ENCODE results near the gene SELENOI.
"Not testable (repeated sequence)": the region's sequence is repeated elsewhere in the genome, so short reads cannot be mapped to it uniquely, and the experiment has no call there.

The SELENOI gene

DNA sequence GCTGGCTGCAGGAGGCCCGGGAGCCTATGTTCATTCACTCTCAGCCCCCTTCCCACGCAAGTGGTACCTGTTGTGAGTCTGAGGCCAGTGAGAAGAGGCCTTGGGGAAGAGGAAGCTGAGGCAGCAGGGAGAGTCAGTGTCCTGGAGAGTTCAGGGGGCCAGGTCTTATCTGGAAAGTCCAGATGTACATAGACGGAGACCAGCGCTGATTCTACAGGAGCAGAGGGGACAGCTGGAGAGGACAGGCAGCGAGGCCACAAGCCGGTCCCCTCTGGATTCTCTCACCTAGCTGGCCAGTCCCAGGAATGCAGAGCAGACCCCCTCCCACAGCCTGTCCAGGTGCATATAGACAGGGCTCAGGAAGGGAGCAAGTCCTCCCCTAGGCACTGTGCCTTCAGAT, 29.1 kb upstream of the SELENOI start:
- Mint-ChIP-seq H3K27me3 (no peaks in the 10 kb centered on the region), H3K9me3 (no peaks in the 10 kb centered on the region), H3K36me3 (ENCODE audit: low read depth) (no peaks in the 10 kb centered on the region), H3K4me3 (no peak overlapping the region), H3K27ac (no peak overlapping the region), H3K4me1 (ENCODE audit: low read depth) (no peaks in the 10 kb centered on the region)

DNA sequence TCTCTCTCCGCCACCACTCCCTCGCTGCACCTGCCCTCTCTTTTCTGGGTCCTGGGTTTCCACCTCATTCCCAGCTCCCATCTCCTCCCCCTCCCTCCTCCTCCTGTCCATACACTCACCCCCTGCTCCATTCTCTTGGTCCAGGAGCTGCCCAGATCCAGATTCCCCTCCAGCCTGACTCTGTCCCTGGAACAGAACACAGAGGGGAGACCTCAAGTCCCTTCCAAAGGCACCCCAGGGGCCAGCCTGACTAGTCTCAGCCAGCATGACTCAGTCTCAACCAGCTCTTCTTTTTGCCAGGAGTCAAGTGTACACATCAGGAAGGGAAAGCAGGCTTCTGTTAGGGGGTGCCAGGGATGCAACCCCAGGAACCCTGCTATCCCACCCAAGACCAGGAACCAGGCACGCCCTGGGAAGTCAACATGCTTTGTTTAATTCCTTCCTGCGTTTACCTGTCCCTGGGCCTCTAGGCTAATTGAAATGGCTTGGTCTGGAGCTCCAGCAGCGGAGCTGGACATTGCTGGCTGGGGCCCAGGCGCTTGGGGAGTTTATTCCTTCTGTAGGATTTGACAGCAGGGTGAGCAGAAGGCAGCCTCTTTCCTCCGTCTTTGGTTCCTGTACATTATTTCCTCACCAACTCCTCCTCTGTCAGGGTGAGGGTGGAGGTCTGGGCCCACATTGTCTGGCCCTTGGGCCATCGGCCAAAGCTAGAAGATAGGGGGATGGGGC, 28.4 kb upstream of the SELENOI start:
- no peak overlapping the region for H3K4me3 Mint-ChIP-seq
- no peak overlapping the region for H3K27ac Mint-ChIP-seq
- H3K4me1 Mint-ChIP-seq (ENCODE audit: low read depth): no peaks in the 10 kb centered on the region
- no peaks in the 10 kb centered on the region for H3K27me3 Mint-ChIP-seq
- no peaks in the 10 kb centered on the region for H3K9me3 Mint-ChIP-seq
- H3K36me3 Mint-ChIP-seq (ENCODE audit: low read depth): no peaks in the 10 kb centered on the region

DNA sequence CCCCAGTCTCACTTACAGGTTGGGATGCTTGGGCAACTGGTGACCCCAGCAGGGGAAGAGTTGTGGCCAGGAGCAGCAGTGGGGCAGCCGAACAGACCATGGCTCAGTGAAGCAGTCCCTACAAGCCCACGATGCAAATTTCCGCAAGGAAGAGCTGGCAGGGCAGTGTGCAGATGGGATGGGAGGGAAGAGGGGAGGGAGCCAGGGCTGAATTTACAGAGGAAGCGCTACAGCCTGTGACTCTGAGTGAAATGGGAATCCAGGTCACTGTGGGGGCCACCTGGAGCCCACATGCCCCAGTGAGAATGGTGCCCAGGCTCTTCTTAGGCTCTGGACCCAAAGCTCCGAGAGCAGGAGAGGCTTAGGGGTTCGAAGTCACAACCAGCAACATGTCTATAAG, 27.0 kb upstream of the SELENOI start:
- no peaks in the 10 kb centered on the region for H3K4me1 Mint-ChIP-seq (ENCODE audit: low read depth)
- H3K9me3 Mint-ChIP-seq: no peaks in the 10 kb centered on the region
- no peak overlapping the region for H3K4me3 Mint-ChIP-seq
- H3K27ac Mint-ChIP-seq: no peak overlapping the region
- no peaks in the 10 kb centered on the region for H3K27me3 Mint-ChIP-seq
- no peaks in the 10 kb centered on the region for H3K36me3 Mint-ChIP-seq (ENCODE audit: low read depth)

DNA sequence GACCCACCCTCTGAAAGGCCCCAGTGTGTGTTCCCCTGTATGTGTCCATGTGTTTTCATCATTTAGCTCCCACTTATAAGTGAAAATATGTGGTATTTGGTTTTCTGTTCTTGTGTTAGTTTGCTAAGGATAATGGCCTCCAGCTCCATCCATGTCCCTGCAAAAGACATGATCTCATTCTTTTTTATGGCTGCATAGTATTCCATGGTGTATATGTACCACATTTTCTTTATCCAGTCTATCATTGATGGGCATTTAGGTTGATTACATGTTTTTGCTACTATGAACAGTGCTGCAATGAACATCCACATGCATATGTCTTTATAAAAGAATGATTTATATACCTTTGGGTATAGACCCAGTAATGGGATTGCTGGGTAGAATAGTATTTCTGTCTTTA, 21.5 kb upstream of the SELENOI start:
- H3K27me3 Mint-ChIP-seq; H3K36me3 Mint-ChIP-seq (ENCODE audit: low read depth); H3K4me1 Mint-ChIP-seq (ENCODE audit: low read depth); H3K9me3 Mint-ChIP-seq; H3K27ac Mint-ChIP-seq; H3K4me3 Mint-ChIP-seq: not testable (repeated sequence)

DNA sequence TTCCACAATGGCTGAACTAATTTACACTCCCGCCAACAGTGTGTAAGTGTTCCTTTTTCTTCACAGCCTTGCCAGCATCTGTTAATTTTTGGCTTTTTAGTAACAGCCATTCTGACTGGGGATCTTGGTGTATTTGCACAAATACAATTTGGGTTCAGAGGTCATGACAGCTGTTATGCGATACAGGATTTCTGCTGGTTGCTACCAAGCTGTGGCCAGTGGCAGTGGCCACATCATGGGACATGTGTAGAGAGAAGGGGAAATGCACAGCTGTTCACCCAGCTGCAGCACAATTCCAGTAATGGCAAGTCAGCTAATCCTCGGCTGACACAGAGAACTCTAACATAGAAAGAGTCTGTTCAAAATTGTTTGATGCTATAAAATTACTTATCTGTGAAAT, 21.0 kb upstream of the SELENOI start:
- peaks cover 10% of the 10 kb centered on the region for H3K4me1 Mint-ChIP-seq (ENCODE audit: low read depth)
- H3K27ac Mint-ChIP-seq: no peak overlapping the region
- H3K27me3 Mint-ChIP-seq: no peaks in the 10 kb centered on the region
- no peaks in the 10 kb centered on the region for H3K36me3 Mint-ChIP-seq (ENCODE audit: low read depth)
- no peak overlapping the region for H3K4me3 Mint-ChIP-seq
- no peaks in the 10 kb centered on the region for H3K9me3 Mint-ChIP-seq

DNA sequence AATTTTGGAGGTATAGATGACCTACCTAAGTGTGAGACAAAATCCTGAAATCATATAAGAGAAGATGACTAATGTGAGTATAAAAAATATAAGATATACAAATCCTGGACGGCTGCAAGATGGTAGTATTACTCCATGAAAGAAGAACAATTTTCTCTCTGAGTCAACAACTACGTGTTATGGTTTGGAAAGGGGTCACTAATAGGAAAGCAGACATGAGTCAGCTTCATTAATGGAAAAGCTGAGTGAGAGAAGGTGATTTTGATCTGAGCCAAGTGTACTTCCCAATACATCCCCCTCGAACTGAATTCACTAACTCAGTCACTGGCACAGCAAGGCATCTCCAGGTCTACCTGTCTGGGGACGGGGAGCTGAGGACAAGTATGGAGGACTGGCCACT, 20.1 kb upstream of the SELENOI start:
- Mint-ChIP-seq H3K9me3 (no peaks in the 10 kb centered on the region), H3K27ac (no peak overlapping the region), H3K27me3 (no peaks in the 10 kb centered on the region), H3K4me1 (ENCODE audit: low read depth) (peaks cover 14% of the 10 kb centered on the region), H3K36me3 (ENCODE audit: low read depth) (no peaks in the 10 kb centered on the region), H3K4me3 (no peak overlapping the region)

DNA sequence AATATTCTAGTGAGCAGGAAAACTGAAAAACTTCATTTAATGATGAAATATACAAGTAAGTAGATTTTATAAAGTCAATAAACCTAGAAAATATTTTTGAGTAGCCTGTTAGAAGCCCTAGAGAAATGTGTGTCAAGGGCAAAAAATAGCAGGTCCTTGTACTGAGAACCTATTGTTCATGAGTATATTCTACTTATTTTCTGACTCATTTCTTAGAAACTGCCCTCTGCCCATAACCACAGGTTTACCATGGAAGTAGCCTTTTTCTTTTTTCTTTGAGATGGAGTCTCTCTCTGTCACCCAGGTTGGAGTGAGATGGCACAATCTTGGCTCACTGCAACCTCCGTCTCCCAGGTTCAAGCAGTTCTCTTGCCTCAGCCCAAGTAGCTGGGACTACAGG, 19.4 kb upstream of the SELENOI start:
- peaks cover 14% of the 10 kb centered on the region for H3K4me1 Mint-ChIP-seq (ENCODE audit: low read depth)
- H3K27ac Mint-ChIP-seq: no peak overlapping the region

DNA sequence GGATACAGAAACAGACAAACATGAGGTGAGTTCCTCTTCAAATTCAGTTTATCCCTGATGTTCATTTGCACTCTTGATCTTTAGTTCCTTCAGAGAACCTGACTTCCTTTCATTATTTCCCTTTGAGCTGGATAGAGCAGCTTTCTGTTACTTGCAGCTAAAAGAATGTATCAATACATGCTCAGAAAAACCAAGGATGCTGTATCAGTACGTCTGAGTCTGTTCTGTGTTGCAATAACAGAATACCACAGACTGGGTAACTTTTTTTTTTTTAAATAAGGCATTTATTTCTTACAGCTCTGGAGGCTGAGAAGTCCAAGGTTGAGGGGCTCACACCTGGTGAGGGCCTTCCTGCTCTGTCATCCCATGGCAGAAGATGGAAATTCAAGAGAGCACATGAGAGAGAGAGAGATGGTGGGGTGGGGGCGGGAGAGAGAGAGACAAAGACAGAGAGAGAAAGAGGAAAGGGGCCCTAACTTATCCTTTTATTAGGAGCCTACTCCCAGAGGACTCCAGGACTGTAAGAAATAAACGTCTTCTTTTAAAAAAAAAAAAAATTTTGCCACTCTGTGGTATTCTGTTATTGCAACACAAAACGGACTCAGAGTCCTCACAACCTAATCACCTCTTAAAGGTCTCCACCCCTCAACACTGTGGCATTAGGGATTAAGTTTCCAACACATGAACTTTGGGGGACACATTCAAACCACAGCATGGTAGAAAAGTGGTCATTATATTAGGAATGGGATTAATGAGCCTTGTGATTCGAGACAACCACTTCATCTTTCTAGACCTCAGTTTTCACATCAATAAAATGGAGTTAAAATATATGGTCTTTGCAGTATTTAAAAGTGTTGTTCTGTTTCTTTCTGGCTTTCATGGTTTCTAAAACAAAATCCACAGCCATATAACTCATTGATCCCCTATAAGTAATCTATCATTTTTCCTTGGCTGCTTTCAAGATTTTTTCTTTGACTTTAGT, 18.4 kb upstream of the SELENOI start:
- Mint-ChIP-seq H3K27me3 (no peaks in the 10 kb centered on the region), H3K9me3 (no peaks in the 10 kb centered on the region), H3K4me3 (no peak overlapping the region), H3K4me1 (ENCODE audit: low read depth) (peaks cover 14% of the 10 kb centered on the region), H3K27ac (no peak overlapping the region), H3K36me3 (ENCODE audit: low read depth) (no peaks in the 10 kb centered on the region)

More for the DNA sequence above, 19.4 kb upstream of the SELENOI start:
- Mint-ChIP-seq H3K36me3 (ENCODE audit: low read depth) (no peaks in the 10 kb centered on the region), H3K4me3 (no peak overlapping the region), H3K27me3 (no peaks in the 10 kb centered on the region), H3K9me3 (no peaks in the 10 kb centered on the region)

DNA sequence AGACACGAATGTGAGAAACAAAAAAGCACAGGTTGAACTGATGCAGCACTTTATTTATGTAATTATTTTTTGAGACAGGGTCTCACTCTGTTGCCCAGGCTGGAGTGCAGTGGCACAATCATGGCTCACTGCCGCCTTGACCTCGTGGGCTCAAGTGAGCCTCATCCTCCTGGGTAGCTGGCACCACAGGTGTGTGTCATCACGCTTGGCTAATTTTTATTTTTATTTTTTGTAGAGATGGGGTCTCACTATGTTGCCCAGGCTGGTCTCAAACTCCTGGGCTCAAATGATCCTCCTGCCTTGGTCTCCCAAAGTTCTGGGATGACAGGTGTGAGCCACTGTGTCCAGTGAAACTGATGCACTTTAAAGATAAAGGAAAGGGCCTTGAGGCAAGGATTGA, 16.9 kb upstream of the SELENOI start:
- not testable (repeated sequence) for H3K36me3 Mint-ChIP-seq (ENCODE audit: low read depth); H3K9me3 Mint-ChIP-seq; H3K27ac Mint-ChIP-seq; H3K4me3 Mint-ChIP-seq; H3K27me3 Mint-ChIP-seq
- H3K4me1 Mint-ChIP-seq (ENCODE audit: low read depth): peaks cover 14% of the 10 kb centered on the region

DNA sequence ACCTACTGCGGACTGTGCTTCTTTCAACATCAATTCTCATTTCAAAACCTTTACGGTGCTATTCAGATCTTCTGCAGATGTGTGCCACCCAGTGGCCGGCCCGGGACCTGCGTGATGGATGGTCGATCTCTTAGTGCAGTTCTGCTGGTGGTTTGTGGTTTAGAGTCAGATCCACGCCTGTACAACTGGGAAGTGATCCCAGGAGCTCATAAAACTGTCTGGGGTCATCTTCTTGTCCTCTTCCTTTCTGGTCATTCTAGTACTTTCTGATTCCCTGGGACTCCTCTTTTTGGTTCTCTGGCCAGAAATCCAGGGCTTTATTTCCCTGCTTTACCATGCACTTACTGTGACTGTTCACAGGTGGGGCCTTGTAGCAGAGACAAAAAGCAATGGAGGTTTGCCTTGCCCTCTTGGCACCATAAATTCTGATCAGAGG, 15.8 kb upstream of the SELENOI start:
- no peak overlapping the region for H3K4me3 Mint-ChIP-seq
- H3K9me3 Mint-ChIP-seq: no peaks in the 10 kb centered on the region
- H3K27ac Mint-ChIP-seq: no peak overlapping the region
- peaks cover 14% of the 10 kb centered on the region for H3K4me1 Mint-ChIP-seq (ENCODE audit: low read depth)
- no peaks in the 10 kb centered on the region for H3K36me3 Mint-ChIP-seq (ENCODE audit: low read depth)
- H3K27me3 Mint-ChIP-seq: no peaks in the 10 kb centered on the region

DNA sequence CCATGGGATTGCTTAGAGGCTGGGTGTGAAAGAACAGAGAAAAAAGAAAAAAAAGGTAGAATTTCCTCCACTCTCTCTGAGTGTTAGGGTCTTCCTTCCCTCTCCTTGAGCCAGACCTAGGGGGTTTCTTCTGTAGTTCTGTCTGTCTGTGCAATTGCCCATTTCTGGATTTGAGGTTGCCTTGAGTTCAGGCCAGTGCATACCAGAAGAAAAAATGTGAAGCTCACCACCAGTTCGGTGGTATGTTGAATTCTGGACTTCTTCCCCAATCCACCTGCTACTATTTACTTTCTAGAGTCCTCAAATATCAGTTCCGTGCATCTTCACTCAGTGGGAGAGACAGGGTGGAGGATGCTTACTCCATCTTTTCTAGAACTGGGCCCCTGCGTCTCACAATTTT, 15.3 kb upstream of the SELENOI start:
- H3K27ac Mint-ChIP-seq: no peak overlapping the region
- no peaks in the 10 kb centered on the region for H3K36me3 Mint-ChIP-seq (ENCODE audit: low read depth)
- H3K9me3 Mint-ChIP-seq: no peaks in the 10 kb centered on the region
- H3K4me3 Mint-ChIP-seq: no peak overlapping the region
- no peaks in the 10 kb centered on the region for H3K27me3 Mint-ChIP-seq
- peaks cover 14% of the 10 kb centered on the region for H3K4me1 Mint-ChIP-seq (ENCODE audit: low read depth)

DNA sequence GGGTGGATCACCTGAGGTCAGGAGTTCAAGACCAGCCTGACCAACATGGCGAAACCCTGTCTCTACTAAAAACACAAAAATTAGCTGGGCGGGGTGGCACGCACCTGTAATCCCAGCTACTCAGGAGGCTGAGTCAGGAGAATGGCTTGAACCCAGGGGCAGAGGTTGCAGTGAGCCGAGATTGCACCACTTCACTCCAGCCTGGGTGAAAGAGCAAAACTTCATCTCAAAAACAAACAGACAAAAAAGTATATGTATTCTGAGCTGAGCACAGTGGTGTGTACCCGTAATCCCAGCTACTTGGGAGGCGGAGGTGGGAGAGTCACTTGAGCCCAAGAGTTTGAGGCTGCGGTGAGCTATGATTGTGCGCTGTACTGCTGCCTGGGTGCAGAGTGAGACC, 14.6 kb upstream of the SELENOI start:
- not testable (repeated sequence) for H3K4me1 Mint-ChIP-seq (ENCODE audit: low read depth); H3K9me3 Mint-ChIP-seq; H3K4me3 Mint-ChIP-seq; H3K36me3 Mint-ChIP-seq (ENCODE audit: low read depth); H3K27me3 Mint-ChIP-seq; H3K27ac Mint-ChIP-seq

DNA sequence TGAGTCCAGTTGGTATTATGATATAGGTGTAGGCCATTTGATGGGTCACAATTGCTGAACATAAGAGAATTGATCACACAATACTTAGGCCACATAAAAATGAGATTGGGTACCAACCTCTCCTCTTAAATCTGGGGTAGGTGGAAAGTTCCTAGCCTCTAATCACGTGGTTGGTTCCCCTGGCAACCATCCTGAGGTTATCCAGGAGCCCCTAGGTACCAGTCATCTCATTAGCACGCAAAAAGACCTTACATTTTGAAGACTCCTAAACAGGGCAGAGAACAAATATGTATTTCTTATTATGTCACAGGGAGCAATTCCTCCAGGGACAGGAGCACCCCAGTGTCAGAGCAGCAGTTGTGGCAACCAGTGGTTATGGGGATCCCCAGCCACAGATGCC, 12.7 kb upstream of the SELENOI start:
- no peaks in the 10 kb centered on the region for H3K27me3 Mint-ChIP-seq
- no peaks in the 10 kb centered on the region for H3K9me3 Mint-ChIP-seq
- no peak overlapping the region for H3K4me3 Mint-ChIP-seq
- H3K36me3 Mint-ChIP-seq (ENCODE audit: low read depth): no peaks in the 10 kb centered on the region
- peaks cover 17% of the 10 kb centered on the region for H3K4me1 Mint-ChIP-seq (ENCODE audit: low read depth)
- H3K27ac Mint-ChIP-seq: no peak overlapping the region

DNA sequence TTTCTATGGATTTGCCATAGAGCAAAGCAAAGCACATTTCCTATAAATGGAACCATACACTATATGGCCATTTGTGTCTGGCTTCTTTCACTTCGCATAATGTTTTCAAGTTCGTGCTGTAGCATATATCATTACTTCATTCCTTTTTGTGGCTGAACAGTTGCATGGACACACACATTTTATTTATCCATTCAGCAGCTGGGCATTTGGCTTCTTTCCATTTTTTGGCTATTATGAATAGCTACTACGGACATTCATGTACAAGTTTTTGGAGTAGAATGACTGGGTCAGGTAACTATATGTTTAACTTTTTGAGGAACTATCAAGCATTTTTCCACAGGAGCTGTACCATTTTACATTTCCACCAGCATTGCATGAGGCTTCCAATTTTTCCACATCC, 10.7 kb upstream of the SELENOI start:
- no peaks in the 10 kb centered on the region for H3K27me3 Mint-ChIP-seq
- H3K9me3 Mint-ChIP-seq: no peaks in the 10 kb centered on the region
- H3K4me3 Mint-ChIP-seq: no peak overlapping the region
- H3K27ac Mint-ChIP-seq: no peak overlapping the region
- peaks cover 11% of the 10 kb centered on the region for H3K4me1 Mint-ChIP-seq (ENCODE audit: low read depth)
- H3K36me3 Mint-ChIP-seq (ENCODE audit: low read depth): no peaks in the 10 kb centered on the region

DNA sequence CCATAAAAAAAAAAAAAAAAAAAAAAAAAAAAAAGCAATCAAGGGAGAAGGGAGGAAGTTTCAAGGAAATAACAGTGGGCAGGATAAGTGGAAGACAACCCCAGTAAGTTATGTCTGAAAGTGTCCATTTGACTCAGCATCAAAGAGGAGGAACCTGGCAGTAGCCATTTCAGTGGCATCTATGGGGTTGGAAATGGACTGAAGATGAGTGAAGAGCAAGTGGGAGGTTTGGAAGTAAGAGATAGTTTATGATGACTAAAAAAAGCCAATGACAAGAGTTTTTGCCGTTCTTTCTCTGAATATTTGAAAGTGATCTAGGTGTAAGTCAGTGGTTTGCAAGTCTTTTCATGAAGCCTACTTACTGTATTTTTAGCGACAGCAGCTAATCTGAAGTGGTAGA, 9.2 kb upstream of the SELENOI start:
- H3K27me3 Mint-ChIP-seq: no peaks in the 10 kb centered on the region
- no peak overlapping the region for H3K4me3 Mint-ChIP-seq
- no peaks in the 10 kb centered on the region for H3K9me3 Mint-ChIP-seq
- no peaks in the 10 kb centered on the region for H3K36me3 Mint-ChIP-seq (ENCODE audit: low read depth)
- peak overlapping the region; percentile 45 for H3K27ac Mint-ChIP-seq
- peaks cover 16% of the 10 kb centered on the region for H3K4me1 Mint-ChIP-seq (ENCODE audit: low read depth)
